Measurements from ENCODE around the gene HAUS1. TPM values are rescaled to one million over a fixed set of nuclear protein-coding genes. Genes with fewer than 3 reads are reported as not detected.
"Not testable (repeated sequence)": the region's sequence is repeated elsewhere in the genome, so short reads cannot be mapped to it uniquely, and the experiment has no call there.

HAUS1 gene
- total RNA-seq, 2 experiments from 2014 or later: 41.0 to 49.4 TPM

DNA sequence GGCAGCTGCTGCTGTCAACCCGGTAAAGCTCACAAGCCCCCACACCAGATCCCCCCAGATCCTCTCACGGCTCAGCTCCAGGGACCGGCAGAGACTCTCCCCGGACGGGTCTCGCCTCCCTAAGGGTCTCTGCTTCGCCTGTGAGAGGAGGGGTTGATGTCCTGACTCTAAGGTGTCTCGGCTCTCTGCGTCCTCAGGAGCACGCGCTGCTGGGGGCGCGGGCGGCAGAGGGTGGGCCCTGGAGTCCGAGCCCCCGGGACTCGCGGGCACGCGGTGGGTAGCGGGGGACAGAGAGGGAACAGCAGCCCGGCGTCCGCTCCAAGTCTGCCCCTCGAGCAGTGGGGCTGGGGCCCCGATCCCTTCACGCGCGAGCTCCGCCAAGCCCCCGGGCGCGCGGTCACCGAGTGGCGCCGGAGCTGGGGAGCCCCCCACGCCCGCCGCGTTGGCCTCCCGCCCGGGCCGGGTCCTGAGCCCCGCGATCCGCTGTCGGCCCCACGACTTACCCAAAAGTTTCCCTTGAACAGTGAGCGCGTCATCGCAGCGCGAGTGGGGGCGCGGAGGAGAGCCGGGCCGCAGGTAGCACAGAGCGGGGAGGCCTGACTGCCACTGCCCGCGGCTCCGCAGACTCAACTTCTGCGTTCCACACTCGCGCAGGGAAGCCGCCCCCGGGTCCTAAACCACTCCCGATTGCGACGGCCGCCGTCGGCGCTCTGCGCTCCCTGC lies 32.4 kb upstream of the HAUS1 start, which contains the start of gene PSTPIP2:
Gene PSTPIP2, minus strand, starts transcription at position 608 of the 723 bp plus-strand sequence. Its CDS starts 72 bp downstream, at position 536.
- peak within 1 kb of the TSS; percentile 85 for H3K27ac Mint-ChIP-seq
- H3K36me3 Mint-ChIP-seq: peaks cover 1% of the 10 kb centered on the region
- DNase-seq (peak; percentile 76), ATAC-seq (ENCODE audit: low read depth) (peak; percentile 83)
- no peaks in the 10 kb centered on the region for H3K27me3 Mint-ChIP-seq
- peaks cover 29% of the 10 kb centered on the region for H3K4me1 Mint-ChIP-seq
- no peaks in the 10 kb centered on the region for H3K9me3 Mint-ChIP-seq
- POLR2A ChIA-PET: interaction anchor here (0.9 to 2.3 kb wide), 8 partner anchors 10 to 385 kb away, joined by 3 to 10 read pairs (median 6); no protein-coding TSS in a partner anchor
- peak within 1 kb of the TSS; percentile 83 for H3K4me3 Mint-ChIP-seq

DNA sequence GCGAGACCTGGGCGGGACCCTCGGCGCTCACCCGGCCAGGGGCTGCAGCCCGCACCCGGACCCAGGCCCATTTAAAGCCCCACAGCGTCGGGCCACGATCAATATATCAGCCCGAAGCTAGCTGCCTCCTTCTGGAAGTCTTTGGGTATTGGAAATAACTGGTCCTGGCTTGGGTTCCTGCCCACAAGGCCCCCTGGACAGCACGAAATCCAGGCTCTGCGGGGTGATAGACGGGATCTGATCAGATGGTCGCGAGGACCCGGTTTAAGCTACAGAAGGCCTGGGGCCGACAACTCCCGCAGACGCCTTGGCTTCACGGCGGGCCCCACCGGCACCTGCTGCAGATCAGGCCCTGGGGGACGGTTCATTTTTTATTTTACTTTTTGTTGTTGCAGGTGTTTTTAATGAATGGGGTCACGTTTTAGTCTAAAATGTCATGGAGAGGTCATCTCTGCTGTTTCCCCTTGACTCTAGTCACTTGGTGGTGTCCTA lies 31.8 kb upstream of the HAUS1 start:
- POLR2A ChIA-PET: interaction anchor here (1.1 to 2.3 kb wide), 4 partner anchors 11 to 385 kb away, joined by 3 to 10 read pairs (median 6); no protein-coding TSS in a partner anchor
- H3K27ac Mint-ChIP-seq: peak overlapping the region; percentile 36
- DNase-seq: no peak
- H3K36me3 Mint-ChIP-seq: peaks cover 2% of the 10 kb centered on the region
- no peaks in the 10 kb centered on the region for H3K9me3 Mint-ChIP-seq
- H3K4me3 Mint-ChIP-seq: peak overlapping the region; percentile 83
- peaks cover 29% of the 10 kb centered on the region for H3K4me1 Mint-ChIP-seq
- no peaks in the 10 kb centered on the region for H3K27me3 Mint-ChIP-seq
- ATAC-seq (ENCODE audit: low read depth): no peak

DNA sequence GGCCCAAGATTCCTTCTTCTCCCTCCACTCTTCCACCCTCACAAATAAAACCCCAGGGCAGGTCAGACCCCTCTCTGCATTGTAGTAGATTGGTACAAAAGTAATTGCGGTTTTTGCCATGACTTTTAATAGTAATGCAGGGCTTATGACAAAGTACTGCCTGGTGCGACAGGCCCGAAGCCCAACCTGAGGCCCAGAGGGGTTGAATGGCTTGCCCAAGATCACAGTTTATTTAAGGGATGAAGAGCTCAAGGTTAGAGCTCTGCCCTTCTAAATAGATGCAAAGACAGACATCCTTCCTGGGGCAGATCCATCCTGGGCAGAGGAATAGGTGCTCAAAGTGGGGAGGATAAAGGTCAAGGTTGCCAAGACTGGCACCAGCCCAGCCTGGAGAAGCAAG lies 31.2 kb upstream of the HAUS1 start:
- Mint-ChIP-seq H3K9me3 (no peaks in the 10 kb centered on the region), H3K4me3 (peak overlapping the region; percentile 83), H3K36me3 (peaks cover 2% of the 10 kb centered on the region), H3K27ac (peak overlapping the region; percentile 36), H3K4me1 (peaks cover 29% of the 10 kb centered on the region), H3K27me3 (no peaks in the 10 kb centered on the region)
- POLR2A ChIA-PET: interaction anchor here (1.1 to 2.3 kb wide), 6 partner anchors 12 to 407 kb away, joined by 3 to 8 read pairs (median 6); no protein-coding TSS in a partner anchor
- ATAC-seq (ENCODE audit: low read depth) (no peak), DNase-seq (no peak)

DNA sequence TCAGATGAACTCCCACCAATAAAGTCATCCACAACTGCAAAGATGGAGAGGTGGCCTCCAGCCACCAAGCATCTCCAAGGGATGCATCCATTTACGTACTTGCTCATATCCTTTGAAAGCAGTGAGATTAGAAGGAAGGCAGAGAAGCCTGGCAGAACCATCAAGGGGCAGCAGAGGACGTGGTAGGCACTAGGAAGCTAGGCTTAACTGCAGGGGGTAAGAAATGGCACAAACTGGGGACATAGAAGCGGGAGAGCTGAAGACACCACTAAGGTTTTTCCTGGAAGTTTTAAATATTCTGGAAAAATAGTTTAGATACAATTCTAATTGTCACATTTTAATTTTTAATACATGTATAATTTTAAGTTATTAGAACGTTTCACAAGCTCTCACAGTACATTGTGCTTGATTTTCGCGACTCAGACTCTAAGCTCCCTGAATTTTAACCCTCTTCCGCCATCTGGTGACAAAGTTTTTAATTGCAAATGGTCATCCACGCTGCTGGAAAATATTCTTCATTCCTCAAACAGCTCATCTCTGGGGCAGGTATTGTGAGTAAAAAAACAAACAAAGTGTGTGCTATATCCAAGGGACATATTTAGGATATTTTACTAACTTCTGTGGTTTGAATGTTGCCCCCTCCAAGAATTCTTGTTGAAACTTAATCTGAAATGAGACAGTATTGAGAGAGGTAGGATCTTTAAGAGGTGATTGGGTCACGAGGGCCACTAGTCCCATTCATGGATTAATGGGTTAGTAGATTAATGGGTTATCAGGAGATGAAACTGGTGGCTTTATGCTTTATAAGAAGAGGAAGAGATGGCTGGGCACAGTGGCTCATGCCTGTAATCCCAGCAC lies 30.5 kb upstream of the HAUS1 start:
- H3K36me3 Mint-ChIP-seq: peaks cover 2% of the 10 kb centered on the region
- DNase-seq (no peak), ATAC-seq (ENCODE audit: low read depth) (peak; percentile 44)
- peaks cover 27% of the 10 kb centered on the region for H3K4me1 Mint-ChIP-seq
- no peak overlapping the region for H3K4me3 Mint-ChIP-seq
- POLR2A ChIA-PET: interaction anchor here (0.6 to 2.3 kb wide), 8 partner anchors 10 to 408 kb away, joined by 3 to 8 read pairs (median 6); no protein-coding TSS in a partner anchor
- H3K27ac Mint-ChIP-seq: no peak overlapping the region
- no peaks in the 10 kb centered on the region for H3K27me3 Mint-ChIP-seq
- no peaks in the 10 kb centered on the region for H3K9me3 Mint-ChIP-seq

DNA sequence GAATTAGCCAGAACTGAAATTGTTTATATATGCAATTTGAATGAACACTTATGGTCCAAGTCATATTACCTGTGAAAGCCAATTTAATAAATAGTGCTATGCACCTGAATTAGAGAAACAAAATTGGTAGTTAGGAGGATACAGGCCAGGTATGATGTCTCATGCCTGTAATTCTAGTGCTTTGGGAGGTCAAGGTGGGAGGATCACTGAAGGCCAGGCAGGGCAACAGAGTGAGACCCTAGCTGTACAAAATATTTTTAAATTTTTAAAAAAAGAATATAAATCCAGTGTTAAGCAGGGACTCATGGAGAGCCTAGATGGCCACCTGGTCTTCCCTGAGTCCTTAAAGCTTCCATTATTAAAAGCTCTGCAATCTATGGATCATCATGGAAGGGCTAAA lies 24.8 kb upstream of the HAUS1 start:
- POLR2A ChIA-PET: no interaction called here
- H3K27me3 Mint-ChIP-seq: no peaks in the 10 kb centered on the region
- no peak overlapping the region for H3K27ac Mint-ChIP-seq
- H3K9me3 Mint-ChIP-seq: no peaks in the 10 kb centered on the region
- H3K36me3 Mint-ChIP-seq: peaks cover 29% of the 10 kb centered on the region
- H3K4me3 Mint-ChIP-seq: no peak overlapping the region
- peaks cover 1% of the 10 kb centered on the region for H3K4me1 Mint-ChIP-seq
- DNase-seq: no peak
- ATAC-seq (ENCODE audit: low read depth): no peak

DNA sequence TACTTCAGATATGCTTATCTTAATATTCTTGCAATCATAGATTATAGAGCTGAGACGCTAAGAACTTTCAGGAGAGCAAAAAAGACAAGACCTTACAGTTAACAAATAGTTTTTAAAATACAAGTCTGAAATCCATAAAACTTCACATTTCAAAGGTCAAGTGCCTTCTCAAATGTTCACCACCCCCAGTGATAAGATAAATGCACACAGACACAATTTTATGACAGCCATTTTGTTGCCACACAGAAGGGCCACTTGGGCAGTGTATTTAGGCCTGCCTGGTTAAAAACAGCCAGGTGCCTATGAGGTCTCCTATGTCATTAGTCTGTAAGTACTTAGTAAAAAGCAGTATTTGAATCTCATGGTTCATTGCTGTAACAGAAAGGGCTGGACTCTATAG lies 24.0 kb upstream of the HAUS1 start:
- Mint-ChIP-seq H3K4me1 (peaks cover 1% of the 10 kb centered on the region), H3K36me3 (peaks cover 33% of the 10 kb centered on the region), H3K9me3 (no peaks in the 10 kb centered on the region), H3K27ac (no peak overlapping the region), H3K27me3 (no peaks in the 10 kb centered on the region), H3K4me3 (no peak overlapping the region)
- POLR2A ChIA-PET: no interaction called here
- no peak for ATAC-seq (ENCODE audit: low read depth)
- no peak for DNase-seq

DNA sequence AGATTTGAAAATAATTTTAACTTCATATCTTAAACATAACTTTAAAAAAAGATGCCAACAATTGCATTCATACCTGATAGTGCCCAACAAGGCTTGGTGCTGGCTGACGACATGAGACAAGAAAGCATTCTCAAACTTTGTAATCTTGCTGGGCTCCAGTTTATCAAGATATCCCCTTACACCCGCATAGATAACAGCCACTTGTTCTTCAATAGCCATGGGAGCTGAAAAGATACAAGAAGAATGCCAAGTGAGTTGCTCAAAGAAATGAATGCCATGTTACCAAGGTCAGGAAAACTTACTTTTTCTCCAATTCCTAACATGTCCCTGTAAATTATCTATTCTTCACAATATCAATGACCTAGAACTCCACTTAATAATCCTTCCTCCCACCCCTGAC lies 19.8 kb upstream of the HAUS1 start:
- DNase-seq: no peak
- no peaks in the 10 kb centered on the region for H3K9me3 Mint-ChIP-seq
- peaks cover 57% of the 10 kb centered on the region for H3K36me3 Mint-ChIP-seq
- no peak overlapping the region for H3K27ac Mint-ChIP-seq
- H3K27me3 Mint-ChIP-seq: no peaks in the 10 kb centered on the region
- POLR2A ChIA-PET: no interaction called here
- no peak overlapping the region for H3K4me3 Mint-ChIP-seq
- peaks cover 5% of the 10 kb centered on the region for H3K4me1 Mint-ChIP-seq
- no peak for ATAC-seq (ENCODE audit: low read depth)

DNA sequence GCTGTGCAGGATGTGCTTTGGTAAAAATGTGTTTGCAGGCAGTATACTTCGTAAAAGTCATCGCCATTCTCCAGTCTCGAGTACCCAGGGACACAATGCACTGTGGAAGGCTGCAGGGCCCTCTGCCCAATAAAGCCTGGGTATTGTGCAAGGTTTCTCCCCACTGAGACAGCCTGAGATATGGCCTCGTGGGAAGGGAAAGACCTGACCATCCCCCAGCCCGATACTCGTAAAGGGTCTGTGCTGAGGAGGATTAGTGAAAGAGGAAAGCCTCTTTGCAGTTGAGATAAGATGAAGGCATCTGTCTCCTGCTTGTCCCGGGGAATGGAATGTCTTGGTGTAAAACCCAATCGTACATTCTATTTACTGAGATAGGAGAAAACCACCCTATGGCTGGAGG lies 15.7 kb upstream of the HAUS1 start:
- H3K4me3 Mint-ChIP-seq; H3K27ac Mint-ChIP-seq; H3K27me3 Mint-ChIP-seq; H3K9me3 Mint-ChIP-seq; ATAC-seq (ENCODE audit: low read depth); POLR2A ChIA-PET; DNase-seq: not testable (repeated sequence)
- Mint-ChIP-seq H3K36me3 (peaks cover 61% of the 10 kb centered on the region), H3K4me1 (peaks cover 20% of the 10 kb centered on the region)

DNA sequence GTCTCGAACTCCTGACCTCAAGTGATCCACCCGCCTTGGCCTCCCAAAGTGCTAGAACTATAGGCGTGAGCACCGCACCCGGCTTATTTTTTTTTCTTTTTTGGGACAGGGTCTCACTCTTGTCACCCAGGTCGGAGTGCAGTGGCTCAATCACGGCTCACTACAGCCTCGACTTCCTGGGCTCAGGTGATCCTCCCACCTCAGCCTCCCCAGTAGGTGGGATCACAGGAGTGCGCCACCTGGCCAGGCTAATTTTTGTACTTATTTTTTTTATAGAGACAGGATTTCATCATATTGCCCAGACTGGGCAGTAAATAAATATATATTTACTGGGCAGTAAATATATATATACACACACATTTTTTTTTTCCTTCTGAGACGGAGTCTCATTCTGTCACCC lies 8.7 kb upstream of the HAUS1 start:
- Mint-ChIP-seq H3K4me1 (peaks cover 30% of the 10 kb centered on the region), H3K27me3 (no peaks in the 10 kb centered on the region), H3K9me3 (no peaks in the 10 kb centered on the region), H3K27ac (no peak overlapping the region), H3K36me3 (peaks cover 22% of the 10 kb centered on the region), H3K4me3 (no peak overlapping the region)
- DNase-seq: no peak
- POLR2A ChIA-PET: interaction anchor here (1.1 kb wide), 1 partner anchor 9 kb away, joined by 3 read pairs; no protein-coding TSS in a partner anchor
- ATAC-seq (ENCODE audit: low read depth): no peak

DNA sequence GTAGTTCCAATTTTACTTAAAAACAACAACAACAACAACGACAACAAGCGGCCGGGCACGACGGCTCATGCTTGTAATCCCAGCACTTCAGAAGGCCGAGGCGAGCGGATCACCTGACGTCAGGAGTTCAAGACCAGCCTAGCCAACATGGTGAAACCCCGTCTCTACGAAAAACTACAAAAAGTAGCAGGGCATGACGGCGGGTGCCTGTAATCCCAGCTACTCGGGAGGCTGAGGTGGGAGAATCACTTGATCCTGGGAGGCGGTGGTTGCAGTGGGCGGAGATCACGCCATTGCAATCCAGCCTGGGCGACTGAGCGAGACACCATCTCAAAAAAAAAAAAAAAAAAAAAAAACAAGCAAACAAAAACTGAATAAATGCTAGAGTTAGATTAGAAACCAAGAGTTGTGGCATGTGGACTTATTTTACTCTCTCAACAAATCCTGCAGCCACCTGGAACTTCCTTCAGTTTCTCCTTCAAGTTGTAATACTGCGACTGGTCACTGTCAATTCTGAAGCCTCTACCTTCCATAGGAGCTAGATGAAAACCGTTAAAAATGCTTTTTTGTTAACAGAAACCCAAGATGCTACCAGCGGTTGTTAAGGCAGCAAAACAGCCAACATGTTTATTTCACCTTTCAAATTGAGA lies 7.4 kb upstream of the HAUS1 start:
- Mint-ChIP-seq H3K9me3 (no peaks in the 10 kb centered on the region), H3K4me1 (peaks cover 22% of the 10 kb centered on the region), H3K27me3 (no peaks in the 10 kb centered on the region), H3K4me3 (peak overlapping the region; percentile 96), H3K27ac (peak overlapping the region; percentile 98), H3K36me3 (peaks cover 13% of the 10 kb centered on the region)
- DNase-seq (no peak), ATAC-seq (ENCODE audit: low read depth) (no peak)
- POLR2A ChIA-PET: interaction anchor here (0.8 to 1.3 kb wide), 5 partner anchors 25 to 410 kb away, joined by 4 to 6 read pairs (median 5); a partner anchor contains a TSS

DNA sequence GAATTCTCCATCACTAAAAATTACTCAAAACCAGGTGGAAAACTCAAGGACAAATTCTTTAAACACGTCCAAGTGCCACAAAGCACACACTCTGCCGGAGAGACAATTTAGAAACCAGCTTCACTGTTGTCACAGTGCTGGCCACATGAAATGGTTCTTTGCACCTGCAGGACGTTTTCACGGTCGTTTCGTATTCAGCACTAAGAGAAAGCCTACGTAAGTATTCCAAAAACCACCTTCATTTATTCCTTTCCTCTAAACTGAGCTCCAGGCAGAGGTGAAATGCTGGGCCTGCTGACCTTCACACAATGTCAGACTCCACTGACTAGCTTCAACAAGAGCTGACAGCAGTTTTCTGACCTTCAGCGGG lies 6.8 kb upstream of the HAUS1 start:
- Mint-ChIP-seq H3K27me3 (no peaks in the 10 kb centered on the region), H3K4me1 (peaks cover 21% of the 10 kb centered on the region), H3K9me3 (no peaks in the 10 kb centered on the region), H3K36me3 (peaks cover 9% of the 10 kb centered on the region), H3K27ac (peak overlapping the region; percentile 98), H3K4me3 (peak overlapping the region; percentile 96)
- no peak for DNase-seq
- ATAC-seq (ENCODE audit: low read depth): peak; percentile 20
- POLR2A ChIA-PET: interaction anchor here (0.6 to 1.3 kb wide), 7 partner anchors 10 to 410 kb away, joined by 3 to 6 read pairs (median 5); a partner anchor contains a TSS

DNA sequence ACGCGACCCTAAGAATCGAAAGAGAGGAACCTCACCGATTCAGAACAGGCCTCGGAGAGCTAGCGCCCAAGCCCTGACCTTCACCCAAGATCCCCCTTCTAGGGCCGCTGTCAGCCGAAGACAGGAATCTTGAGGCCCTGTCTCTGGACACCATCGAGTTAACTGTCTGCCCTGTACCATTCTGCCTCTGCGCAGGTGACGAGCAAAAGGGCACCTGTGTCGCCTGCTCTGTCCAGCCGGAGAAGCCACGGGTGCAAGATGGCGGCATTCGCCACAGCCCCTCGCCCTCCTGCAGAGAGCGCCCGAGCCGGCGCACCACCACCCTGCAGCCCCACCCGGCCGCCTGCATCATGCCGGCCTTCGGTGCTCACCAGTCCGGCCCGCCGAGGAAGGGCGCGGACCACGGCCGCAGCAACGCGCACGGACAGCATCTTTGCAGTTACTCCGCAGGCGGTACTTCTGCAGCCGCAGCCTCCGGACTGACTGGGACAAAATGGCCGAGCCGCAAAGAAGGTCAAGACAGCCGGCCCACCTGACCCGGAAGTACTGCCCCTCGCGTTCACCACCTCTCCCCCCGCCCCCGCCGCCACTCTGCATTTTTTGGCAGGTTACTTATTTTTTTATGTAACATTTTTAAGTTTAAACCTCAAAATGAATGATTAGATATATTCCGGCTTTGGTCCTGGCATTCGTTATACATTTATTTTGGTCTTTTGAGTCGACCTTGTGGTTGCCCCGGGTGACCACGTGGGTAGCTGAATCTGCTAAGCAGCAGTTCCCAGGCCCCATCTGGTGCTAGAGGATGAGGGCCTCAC lies 6.2 kb upstream of the HAUS1 start, which contains the start of gene ATP5F1A:
Gene ATP5F1A, minus strand, starts transcription at position 496 of the 815 bp plus-strand sequence. Its CDS starts 65 bp downstream, at position 431.
- peaks cover 9% of the 10 kb centered on the region for H3K36me3 Mint-ChIP-seq
- peak within 1 kb of the TSS; percentile 98 for H3K27ac Mint-ChIP-seq
- peaks cover 21% of the 10 kb centered on the region for H3K4me1 Mint-ChIP-seq
- POLR2A ChIA-PET: interaction anchor here (0.6 to 1.3 kb wide), 7 partner anchors 10 to 411 kb away, joined by 3 to 6 read pairs (median 4); a partner anchor contains a TSS
- DNase-seq (peak; percentile 85), ATAC-seq (ENCODE audit: low read depth) (peak; percentile 84)
- H3K9me3 Mint-ChIP-seq: no peaks in the 10 kb centered on the region
- peak within 1 kb of the TSS; percentile 96 for H3K4me3 Mint-ChIP-seq
- H3K27me3 Mint-ChIP-seq: no peaks in the 10 kb centered on the region
